Measurements from ENCODE around the gene SYNGR1. TPM values are rescaled to one million over a fixed set of nuclear protein-coding genes. Genes with fewer than 3 reads are reported as not detected.

The SYNGR1 gene
- total RNA-seq, 2 donors from 2014 or later, result 4.4 to 5.3 TPM

DNA sequence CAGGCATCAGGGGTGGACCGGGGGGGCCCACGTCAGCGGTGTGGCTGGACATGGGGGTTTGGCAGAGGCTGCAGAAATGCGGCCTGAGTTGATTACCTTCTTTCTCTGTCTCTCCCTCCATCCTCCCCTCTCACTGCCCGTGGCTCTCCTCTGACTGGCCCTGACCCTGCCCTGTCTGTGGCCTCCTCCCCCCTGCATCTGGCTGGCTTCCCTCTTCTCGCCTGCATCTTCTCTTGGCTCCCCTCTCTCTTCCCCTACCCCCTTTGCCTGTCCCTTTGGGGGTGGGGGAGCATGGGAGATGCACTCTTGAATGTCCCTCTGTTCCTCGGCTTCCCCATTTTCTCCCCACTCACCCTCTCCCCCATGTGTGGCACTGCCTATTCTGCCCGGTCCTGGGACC is 25.9 kb downstream of the SYNGR1 start:
- no peak overlapping the region for H3K4me3 Mint-ChIP-seq
- H3K36me3 Mint-ChIP-seq (ENCODE audit: insufficient read depth in 2 of 2), result no peaks in the 10 kb centered on the region

DNA sequence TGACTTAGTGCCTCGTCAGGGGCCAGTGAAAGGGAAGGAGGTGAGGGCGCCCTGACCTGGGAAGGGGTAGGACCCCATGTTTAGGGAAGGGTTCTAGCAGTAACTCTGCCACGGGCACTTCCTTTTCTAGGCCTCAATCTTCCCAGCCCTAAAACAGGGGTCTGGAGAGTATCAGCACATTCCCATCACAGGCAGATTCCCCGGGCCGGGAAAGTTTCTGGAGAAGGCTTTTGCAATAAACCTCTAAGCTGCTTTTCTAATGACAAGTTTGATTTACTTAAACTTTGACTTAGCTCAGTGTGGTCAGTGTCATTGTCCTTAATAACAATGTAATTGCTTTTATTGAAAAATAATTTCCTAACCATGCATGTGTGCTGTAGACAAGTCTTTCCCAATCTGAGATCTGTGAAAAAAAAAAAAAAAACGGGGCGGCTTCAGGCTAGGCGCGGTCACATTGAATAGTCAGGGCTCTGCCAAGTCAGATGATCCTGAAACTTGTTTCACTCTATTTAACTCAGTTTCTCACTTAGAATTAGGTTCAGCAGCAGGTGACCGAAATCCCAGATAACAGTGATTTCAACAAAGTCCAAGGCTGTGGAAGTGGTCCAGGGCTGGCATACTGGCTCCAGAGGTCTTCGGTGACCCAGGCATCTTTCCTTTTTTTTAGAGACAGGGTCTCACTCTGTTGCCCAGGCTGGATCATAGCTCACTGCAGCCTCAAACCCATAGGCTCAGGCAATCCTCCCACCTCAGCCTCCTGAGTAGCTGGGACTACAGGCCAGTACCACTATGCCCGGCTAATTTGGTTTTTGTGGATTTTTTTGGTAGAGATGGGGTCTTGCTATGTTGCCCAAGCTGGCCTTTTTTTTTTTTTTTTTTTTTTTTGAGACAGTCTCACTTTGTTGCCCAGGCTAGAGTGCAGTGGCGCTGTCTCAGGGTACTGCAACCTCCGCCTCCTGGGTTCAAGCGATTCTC is 30.3 kb downstream of the SYNGR1 start:
- H3K27me3 Mint-ChIP-seq (ENCODE audit: low read depth), result no peaks in the 10 kb centered on the region
- H3K4me1 Mint-ChIP-seq (ENCODE audit: low read depth), result no peaks in the 10 kb centered on the region
- H3K27ac Mint-ChIP-seq, result no peak overlapping the region
- H3K9me3 Mint-ChIP-seq, result no peaks in the 10 kb centered on the region
- ATAC-seq (replicated peaks in 1 of 2) (no peak), DNase-seq (no peak)
- H3K36me3 Mint-ChIP-seq (ENCODE audit: insufficient read depth in 2 of 2), result no peaks in the 10 kb centered on the region
- H3K4me3 Mint-ChIP-seq, result no peak overlapping the region

More for the DNA sequence above, 25.9 kb downstream of the SYNGR1 start:
- no peaks in the 10 kb centered on the region for H3K4me1 Mint-ChIP-seq (ENCODE audit: low read depth)
- no peaks in the 10 kb centered on the region for H3K27me3 Mint-ChIP-seq (ENCODE audit: low read depth)
- DNase-seq (no peak), ATAC-seq (replicated peaks in 1 of 2) (no peak)
- H3K27ac Mint-ChIP-seq, result no peak overlapping the region
- no peaks in the 10 kb centered on the region for H3K9me3 Mint-ChIP-seq

DNA sequence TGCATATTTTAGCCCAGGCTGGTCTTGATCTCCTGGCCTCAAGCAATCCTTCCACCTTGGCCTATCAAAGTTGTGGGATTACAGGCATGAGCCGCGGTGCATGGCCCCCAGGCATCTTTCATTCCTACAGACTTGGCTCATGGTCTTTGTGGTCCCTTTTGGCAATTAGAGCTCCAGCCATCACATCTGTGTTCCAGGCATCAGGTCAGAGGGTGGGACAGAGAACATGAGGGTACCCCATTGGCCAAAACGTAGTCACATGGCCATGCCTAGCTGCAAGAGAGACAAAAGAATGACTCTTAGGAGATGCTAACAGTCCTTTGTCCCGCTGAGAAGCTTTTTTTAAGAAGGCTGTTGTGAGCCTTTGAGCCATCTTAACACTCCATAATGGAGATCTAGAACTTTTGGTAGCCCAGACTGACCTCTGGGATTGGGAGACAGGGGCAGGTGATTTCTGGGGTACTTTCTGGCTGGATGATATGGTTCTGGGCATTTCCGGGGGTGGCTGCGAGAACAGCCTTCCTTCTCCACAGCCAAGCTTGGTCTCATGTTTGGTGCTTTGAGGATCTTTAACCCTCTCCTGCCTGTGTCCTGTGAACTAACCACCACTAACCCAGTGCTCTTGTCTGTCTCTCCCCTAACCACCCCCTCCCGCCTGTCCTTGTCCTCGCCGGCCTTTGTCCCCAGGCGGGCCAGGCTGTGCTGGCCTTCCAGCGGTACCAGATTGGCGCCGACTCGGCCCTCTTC is 31.4 kb downstream of the SYNGR1 start:
- H3K27ac Mint-ChIP-seq, result no peak overlapping the region
- H3K27me3 Mint-ChIP-seq (ENCODE audit: low read depth), result no peaks in the 10 kb centered on the region
- no peak overlapping the region for H3K4me3 Mint-ChIP-seq
- DNase-seq (no peak), ATAC-seq (replicated peaks in 1 of 2) (no peak)
- no peaks in the 10 kb centered on the region for H3K4me1 Mint-ChIP-seq (ENCODE audit: low read depth)
- H3K36me3 Mint-ChIP-seq (ENCODE audit: insufficient read depth in 2 of 2), result no peaks in the 10 kb centered on the region
- H3K9me3 Mint-ChIP-seq, result no peaks in the 10 kb centered on the region

DNA sequence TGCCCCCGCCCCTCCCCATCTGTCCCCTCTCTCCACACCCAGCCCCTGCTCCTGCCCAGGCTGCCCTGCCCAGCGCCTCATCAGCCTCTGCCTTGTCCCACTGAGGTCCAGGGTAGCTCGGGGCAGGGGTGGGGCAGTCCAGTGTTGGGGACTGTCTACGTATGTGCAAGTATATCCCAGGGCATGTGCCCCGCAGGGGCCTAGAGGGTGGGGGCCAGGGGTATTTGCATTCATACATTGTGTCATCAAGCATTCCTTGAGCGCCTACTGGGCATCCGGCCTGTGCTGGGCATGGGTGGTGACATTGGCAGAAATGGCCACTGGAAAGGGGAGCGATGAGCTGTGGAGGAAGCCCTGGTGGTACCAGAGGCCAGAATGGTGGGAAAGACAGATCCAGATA is 32.1 kb downstream of the SYNGR1 start:
- Mint-ChIP-seq H3K4me1 (ENCODE audit: low read depth) (peaks cover under 1% of the 10 kb centered on the region), H3K27me3 (ENCODE audit: low read depth) (no peaks in the 10 kb centered on the region), H3K36me3 (ENCODE audit: insufficient read depth in 2 of 2) (no peaks in the 10 kb centered on the region), H3K4me3 (no peak overlapping the region), H3K27ac (no peak overlapping the region), H3K9me3 (no peaks in the 10 kb centered on the region)
- ATAC-seq (replicated peaks in 1 of 2), result no peak
- DNase-seq, result no peak

GRCh38 chr22:39382410-39382809 is 32.6 kb downstream of the SYNGR1 start:
- ATAC-seq (replicated peaks in 1 of 2) (peak in 1 of 2 donors; percentile 36), DNase-seq (no peak)
- Mint-ChIP-seq H3K27ac (no peak overlapping the region), H3K4me3 (no peak overlapping the region), H3K27me3 (ENCODE audit: low read depth) (no peaks in the 10 kb centered on the region), H3K36me3 (ENCODE audit: insufficient read depth in 2 of 2) (peaks cover 3% of the 10 kb centered on the region in 2 donors), H3K4me1 (ENCODE audit: low read depth) (peaks cover 5% of the 10 kb centered on the region), H3K9me3 (no peaks in the 10 kb centered on the region)

GRCh38 chr22:39383841-39384625 is 34.2 kb downstream of the SYNGR1 start:
- no peak overlapping the region for H3K4me3 Mint-ChIP-seq
- no peak for ATAC-seq (replicated peaks in 1 of 2)
- no peak for DNase-seq
- H3K27me3 Mint-ChIP-seq (ENCODE audit: low read depth), result no peaks in the 10 kb centered on the region
- H3K27ac Mint-ChIP-seq, result no peak overlapping the region
- peaks cover 11% of the 10 kb centered on the region for H3K4me1 Mint-ChIP-seq (ENCODE audit: low read depth)
- peaks cover 3% of the 10 kb centered on the region in 2 donors for H3K36me3 Mint-ChIP-seq (ENCODE audit: insufficient read depth in 2 of 2)
- no peaks in the 10 kb centered on the region for H3K9me3 Mint-ChIP-seq

- Mint-ChIP-seq H3K36me3 (ENCODE audit: insufficient read depth in 2 of 2) (peaks cover 3% of the 10 kb centered on the region in 2 donors), H3K9me3 (no peaks in the 10 kb centered on the region), H3K27ac (no peak overlapping the region), H3K4me1 (ENCODE audit: low read depth) (peaks cover 13% of the 10 kb centered on the region), H3K27me3 (ENCODE audit: low read depth) (no peaks in the 10 kb centered on the region), H3K4me3 (no peak overlapping the region)
- ATAC-seq (replicated peaks in 1 of 2) (no peak), DNase-seq (no peak)
Observed at GRCh38 chr22:39384750-39385480, 35.1 kb downstream of the SYNGR1 start.

DNA sequence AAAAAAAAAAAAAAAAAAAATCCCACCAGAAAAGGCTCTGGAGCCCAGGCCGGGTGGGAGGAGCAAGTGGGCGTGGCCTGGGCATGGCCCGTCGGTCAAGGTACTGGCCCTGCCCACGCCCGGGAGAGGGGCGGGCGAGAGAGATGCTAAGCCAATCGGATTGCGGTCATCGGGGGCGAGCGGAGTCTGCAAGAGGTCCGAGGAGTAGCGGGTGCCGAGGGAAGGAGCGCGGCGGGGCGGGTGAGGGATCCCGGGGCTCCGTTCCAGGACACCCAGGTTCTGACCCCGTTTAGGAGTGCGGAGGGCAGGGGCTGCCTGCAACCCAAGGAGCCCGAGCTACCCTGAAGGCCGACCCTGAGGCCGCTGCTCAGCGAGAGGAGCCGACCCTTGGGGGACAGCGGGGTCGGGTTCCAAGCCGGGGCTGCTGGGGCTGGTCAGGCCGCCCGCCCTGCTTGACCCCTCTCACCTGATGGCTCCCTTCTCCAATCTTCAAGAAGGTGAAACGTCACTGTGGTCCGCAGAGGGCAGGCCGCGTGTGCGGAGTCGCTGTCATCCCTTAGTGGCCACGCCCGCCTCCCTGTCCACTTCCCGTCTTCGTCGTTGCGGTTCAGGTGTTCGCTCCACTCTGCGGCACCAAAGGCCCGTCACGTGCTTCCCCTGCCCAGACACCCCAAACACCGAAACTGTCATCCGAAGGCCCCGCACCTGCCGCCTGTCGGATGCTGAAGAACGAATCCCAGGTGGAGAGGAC is 38.6 kb downstream of the SYNGR1 start:
- ATAC-seq (replicated peaks in 1 of 2), result peak; percentile 93
- peak; percentile 80 to 84 for DNase-seq
- Mint-ChIP-seq H3K9me3 (no peaks in the 10 kb centered on the region), H3K27me3 (ENCODE audit: low read depth) (no peaks in the 10 kb centered on the region), H3K4me1 (ENCODE audit: low read depth) (peaks cover 13% of the 10 kb centered on the region), H3K27ac (peak overlapping the region; percentile 6), H3K36me3 (ENCODE audit: insufficient read depth in 2 of 2) (peaks cover 3% of the 10 kb centered on the region in 2 donors), H3K4me3 (peak overlapping the region; percentile 70 to 76)

- Mint-ChIP-seq H3K9me3 (no peaks in the 10 kb centered on the region), H3K36me3 (ENCODE audit: insufficient read depth in 2 of 2) (peaks cover 3% of the 10 kb centered on the region in 2 donors), H3K4me3 (peak overlapping the region in 1 of 2 donors; percentile 70), H3K4me1 (ENCODE audit: low read depth) (peaks cover 13% of the 10 kb centered on the region), H3K27me3 (ENCODE audit: low read depth) (no peaks in the 10 kb centered on the region), H3K27ac (no peak overlapping the region)
- DNase-seq (no peak), ATAC-seq (replicated peaks in 1 of 2) (no peak)
Observed at GRCh38 chr22:39389420-39389819, 39.6 kb downstream of the SYNGR1 start.

DNA sequence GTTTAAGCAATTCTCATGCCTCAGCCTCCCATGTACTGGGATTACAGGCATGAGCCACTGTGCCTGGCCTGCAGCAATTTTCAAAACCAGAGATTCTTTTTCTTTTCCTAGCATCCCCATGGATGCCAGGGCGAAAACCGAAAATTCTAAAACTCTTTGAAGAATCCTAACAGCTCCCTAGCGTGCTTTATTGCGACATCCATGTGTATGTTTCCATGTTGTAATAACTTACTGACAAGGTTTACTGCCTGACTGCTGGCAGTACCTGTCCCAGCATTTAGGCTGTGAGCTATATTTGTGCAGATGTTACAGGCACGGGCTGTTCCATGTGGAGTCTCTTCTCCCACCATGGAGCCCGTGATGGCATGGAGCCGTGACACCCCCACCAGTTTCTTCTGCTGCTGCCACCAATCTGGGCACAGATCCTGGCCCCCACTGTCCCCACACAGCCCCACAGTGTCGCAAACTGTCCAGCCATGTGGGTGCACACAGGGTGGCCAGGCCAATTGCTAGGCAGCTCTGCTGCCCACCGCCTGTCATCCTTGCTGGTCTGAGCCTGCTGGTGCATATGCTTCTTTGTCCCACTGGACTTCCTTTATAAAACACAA is 42.7 kb downstream of the SYNGR1 start:
- Mint-ChIP-seq H3K27me3 (ENCODE audit: low read depth) (no peaks in the 10 kb centered on the region), H3K36me3 (ENCODE audit: insufficient read depth in 2 of 2) (no peaks in the 10 kb centered on the region), H3K4me1 (ENCODE audit: low read depth) (peaks cover 7% of the 10 kb centered on the region), H3K4me3 (no peak overlapping the region), H3K27ac (no peak overlapping the region), H3K9me3 (no peaks in the 10 kb centered on the region)
- ATAC-seq (replicated peaks in 1 of 2) (no peak), DNase-seq (no peak)

GRCh38 chr22:39395936-39396796 is 46.4 kb downstream of the SYNGR1 start:
- Mint-ChIP-seq H3K27ac (no peak overlapping the region), H3K9me3 (no peaks in the 10 kb centered on the region)
- no peak for ATAC-seq (replicated peaks in 1 of 2)

More at GRCh38 chr22:39395936-39396796, 46.4 kb downstream of the SYNGR1 start:
- H3K4me1 Mint-ChIP-seq (ENCODE audit: low read depth), result peaks cover 10% of the 10 kb centered on the region
- H3K36me3 Mint-ChIP-seq (ENCODE audit: insufficient read depth in 2 of 2), result no peaks in the 10 kb centered on the region
- DNase-seq, result no peak
- H3K27me3 Mint-ChIP-seq (ENCODE audit: low read depth), result no peaks in the 10 kb centered on the region
- no peak overlapping the region for H3K4me3 Mint-ChIP-seq
